Kasumi-1 (cell line): Measurements from ENCODE around the gene ADGB.
"Not testable (repeated sequence)": the region's sequence is repeated elsewhere in the genome, so short reads cannot be mapped to it uniquely, and the experiment has no call there.

Experiments
- DNase-seq, 2 experiments: peaks; one replicate each; lab custom pipeline; 2025; lab: John Stamatoyannopoulos, UW

ADGB gene

DNA sequence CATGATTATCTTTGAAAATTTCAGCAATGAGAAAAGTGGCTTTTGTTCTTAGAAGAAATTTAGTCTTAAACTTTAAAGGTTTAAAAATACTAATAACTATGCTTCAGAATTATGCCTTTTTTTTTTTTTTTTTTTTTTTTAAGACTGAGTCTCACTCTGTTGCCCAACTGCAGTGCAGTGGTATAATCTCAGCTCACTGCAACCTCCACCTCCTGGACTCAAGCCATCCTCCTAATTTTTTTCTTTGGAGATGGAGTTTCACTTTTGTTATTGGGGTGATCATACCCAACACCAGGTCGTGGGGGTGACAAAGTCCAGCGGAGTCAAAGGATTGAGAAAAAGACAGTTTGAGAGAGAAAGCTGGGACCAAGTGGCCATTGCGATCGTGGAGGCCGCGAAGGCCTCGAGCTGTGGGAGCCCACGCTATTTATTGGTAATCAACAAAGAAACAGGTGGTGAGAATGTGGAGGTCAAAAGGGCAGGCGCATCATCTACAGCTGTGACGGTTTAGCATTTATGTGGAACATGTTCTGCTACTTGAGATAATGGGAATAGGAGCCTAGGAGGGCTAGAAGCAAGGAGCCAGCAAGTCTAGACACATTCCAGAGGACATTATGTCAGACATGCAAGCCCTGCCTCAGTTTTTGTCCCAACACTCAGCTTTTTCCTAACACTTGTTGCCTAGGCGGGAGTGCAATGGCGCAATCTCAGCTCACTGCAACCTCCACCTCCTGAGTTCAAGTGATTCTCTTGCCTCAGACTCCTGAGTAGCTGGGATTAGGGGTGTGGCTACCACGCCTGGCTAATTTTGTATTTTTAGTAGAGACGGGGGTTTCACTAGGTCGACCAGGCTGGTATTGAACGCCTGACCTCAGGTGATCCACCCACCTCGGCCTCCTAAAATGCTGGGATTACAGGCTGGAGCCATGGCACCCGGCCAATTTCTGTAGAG lies 217.0 kb downstream of the ADGB start:
- DNase-seq, result not testable (repeated sequence)

DNA sequence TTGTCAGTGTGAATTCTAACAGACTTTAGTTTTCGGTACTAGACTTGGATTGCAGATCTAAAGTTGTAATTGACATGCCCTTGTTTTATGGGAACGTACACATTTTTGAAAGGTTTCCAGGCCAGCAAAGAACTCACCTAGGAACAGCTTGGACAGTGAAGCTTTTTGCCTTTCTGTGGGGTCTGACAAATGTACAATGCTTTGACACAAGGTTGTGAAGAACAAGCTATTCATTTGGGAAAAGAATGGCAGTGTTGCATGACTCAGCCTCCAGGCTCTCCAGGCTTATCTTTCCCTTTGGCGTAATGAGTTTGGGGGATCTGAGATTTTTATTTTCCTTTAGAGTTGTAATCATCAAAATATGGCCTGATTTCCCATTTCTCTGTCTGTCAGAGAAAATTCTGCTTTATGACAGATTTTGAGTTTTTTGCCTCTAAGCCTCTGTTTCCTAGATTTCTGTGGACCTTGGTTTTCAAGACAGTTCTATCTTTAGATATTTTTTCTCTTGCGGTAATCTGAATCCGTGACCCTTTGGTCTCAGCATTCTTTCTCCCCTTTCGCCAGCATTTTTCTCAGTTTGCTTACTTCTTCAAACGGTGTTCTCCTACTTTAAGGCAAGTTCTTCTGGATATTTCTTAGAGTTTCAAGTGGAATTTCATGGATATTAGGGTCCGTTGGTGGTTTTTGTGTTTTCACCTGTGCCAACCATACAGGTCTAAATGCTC lies 221.0 kb downstream of the ADGB start:
- DNase-seq, result no peak

DNA sequence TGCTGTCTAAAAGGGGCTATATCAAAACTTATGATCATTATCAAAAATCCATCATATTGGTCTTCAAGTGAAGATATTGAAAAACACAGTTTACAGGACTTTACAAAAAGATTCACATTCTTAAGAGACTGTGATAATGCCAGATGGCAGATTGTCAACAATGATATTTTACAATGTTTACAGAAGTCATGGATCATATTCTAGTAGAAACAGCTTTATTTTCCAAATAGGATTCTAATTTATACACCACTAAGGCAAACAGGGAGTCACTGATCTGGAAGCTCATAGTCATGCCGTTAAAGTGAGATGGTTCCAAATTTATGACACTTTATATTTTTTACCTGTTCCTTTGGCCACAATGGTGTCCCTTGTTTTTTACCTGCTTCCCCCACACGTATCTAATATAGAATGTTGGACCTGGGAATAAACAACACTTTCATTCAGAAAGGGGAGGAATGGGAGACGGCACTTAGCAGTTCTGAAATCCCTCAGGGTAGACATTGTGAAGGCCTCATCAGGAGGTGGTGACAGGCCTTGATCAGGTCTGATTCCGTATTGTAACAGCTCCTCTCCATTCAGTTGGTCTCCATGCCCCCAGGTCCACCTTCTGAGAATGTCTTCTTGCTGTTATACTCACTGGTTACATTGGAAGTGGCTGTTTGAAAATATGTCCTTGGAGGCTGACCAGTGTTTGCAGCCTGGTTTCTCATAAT lies 228.6 kb downstream of the ADGB start:
- no peak for DNase-seq

DNA sequence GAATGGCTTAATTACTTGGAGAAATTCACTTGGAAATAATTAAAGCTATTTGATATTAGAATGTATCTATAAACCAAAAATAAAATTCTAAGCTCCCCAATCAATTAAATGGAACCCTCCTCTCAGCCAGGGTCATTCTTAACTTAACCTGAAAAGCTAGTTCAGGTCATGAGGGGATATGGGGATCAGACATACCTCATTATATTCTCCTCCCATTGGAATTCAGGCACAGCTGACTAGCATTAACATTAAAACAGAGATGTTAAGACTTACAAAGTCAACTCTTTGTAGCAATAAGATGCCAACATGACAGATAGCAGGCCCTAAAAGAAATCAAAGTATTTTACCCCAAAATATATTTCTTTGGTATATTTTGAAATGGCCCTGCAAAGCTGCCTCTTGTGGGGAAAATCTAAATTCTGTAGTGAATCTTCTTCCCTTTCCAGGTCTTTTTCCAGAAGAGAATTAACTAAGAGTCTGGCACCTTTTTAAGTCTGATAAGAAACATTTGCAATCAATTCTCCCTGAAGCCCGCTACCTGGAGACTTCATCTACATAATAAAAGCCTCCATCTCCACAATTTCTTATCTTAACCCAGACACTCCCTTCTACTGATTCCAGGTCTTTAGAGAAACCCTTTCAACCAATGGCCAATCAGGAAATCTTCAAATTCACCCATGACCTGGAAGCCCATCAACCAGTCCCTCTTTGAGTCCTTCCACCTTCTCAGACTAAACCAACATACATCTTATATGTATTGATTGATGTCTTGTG lies 231.2 kb downstream of the ADGB start:
- no peak for DNase-seq

DNA sequence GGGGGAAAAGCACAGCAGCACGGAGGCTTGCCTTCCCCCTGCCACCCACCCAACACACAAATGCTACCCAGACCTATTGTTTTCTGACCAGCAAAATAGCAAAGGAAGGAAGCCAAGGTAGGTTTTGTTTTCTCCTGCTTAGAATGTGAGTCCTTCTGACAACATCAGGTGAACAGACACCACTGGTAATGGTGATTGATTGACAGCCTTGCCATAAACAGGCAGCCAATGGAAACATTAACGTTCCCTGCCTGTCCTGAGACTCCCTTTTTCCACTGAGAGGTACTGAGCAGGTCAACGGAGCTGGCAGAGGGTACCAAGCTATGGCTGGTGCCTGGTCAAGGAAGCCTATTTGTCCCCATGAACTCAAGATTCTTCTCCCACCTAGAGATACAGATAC lies 234.4 kb downstream of the ADGB start:
- DNase-seq, result no peak

DNA sequence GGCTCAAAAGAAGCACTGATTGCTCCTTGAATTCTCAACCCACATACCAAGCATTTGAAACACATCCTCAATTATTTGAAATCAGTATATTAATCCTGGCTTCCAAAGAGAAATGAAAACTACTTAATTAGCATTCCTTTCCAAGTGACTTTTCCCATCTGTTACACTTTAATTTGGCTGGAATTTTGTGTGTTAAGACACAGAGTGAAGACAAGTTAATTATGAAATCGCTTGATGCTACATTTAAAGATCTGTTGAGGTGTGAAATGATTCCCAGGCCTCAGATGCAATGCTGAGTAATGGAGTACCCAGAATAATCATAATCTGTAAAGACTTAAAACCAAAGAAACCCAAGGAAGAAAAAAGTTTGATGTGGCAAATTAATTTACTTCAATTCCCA lies 241.4 kb downstream of the ADGB start:
- no peak for DNase-seq

DNA sequence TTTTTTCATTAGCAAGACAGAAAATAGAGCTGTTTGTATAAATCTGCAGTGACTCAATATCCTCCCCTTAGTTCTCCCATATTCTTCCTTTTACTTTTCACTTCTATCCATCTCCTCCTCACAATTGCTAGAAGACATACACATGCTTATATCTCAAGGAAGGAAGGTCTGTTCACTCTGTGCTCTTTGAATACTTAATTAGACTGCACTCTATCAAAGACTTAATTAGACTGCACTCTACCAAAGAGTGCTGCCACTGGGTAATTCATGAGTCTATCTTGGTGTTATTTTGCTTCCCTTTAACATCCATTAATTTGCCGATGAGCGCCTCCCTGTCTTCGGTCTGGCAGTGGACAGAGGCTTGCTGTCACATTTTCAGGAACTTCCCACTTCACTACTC lies 241.9 kb downstream of the ADGB start:
- no peak for DNase-seq

DNA sequence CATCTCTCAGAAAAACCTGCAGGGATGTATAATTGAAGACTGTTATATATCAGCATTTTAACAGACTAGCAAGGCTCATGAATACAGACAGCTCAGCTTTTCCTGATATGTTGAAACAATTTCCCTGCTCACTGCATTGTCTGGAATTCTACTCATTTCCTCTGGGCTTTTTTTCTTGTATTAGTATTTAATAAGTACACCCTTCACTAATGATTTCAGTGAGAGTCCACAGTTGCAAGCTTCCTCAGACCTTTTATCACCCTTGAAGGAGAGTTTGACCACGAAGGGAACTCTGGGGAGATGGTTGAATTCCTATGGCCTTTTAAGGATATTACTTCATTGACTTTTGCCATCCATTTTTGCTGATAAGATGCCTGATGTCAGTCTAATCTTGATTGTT lies 248.7 kb downstream of the ADGB start:
- DNase-seq, result no peak

DNA sequence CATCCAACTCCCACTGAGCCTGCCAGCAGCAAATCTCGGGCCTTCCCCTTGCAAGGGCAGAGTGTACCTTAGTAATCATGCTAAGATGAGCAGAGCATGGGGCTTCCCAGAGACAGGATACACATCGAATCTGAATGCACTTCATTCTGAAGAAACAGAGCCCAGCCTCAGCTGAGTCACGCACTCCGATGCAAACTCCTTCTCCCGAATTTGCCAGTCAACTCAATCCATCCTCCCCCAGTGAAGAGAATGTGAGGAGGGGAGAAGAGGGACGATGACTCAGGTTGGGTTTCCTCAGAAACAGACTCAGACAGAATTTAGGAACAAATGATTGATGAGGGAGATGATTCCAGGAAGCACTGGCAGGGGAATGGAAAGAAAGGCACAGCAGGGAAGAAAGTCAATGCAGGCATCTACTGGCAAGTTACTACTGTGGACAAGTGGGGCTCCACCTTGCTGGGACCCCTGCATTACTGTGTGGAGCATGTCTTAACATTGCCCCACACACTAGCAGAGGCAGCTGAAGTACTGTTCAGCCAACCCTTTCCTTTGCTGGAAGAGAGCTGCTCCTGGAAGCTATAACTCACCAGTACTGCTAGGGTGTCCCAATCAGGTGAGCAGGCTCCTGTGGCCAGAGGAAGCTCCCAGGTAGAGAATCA lies 251.6 kb downstream of the ADGB start:
- DNase-seq, result no peak

DNA sequence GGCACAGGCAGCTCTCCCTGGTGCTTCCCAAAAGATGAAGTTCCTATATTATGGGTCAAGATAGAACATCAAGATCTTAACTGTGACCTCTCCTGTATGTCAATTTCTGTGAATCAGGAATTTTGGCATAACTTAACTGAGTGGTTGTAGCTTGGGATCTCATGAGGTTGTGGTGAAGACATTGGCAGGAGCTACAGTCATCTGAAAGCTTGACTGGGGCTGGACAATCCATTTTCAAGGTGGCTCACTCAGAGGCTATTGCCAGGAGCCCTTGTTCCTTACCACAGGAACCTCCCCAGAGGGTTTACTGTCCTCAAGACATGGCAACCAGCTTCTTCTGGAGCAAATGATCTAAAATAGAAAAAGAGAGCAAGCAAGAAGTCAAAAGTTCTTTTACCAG lies 252.2 kb downstream of the ADGB start:
- no peak for DNase-seq

DNA sequence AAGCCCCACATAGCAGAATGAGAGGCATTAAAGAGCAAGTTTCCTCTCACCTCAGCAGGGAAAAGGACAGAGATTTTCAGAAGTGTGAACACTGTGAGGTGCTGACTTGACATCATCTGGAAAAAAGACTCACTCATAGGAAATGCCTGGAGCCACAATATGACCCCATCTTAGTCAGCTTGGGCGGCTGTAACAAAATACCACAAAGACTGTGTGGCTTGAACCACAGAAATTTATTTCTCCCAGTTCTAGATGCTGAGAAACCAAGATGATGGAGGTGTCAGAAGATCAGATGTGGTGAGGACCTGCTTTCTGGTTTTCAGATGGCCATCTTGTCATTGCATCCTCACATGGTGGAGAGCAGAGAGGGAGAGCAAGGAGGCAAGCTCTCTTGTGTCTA lies 253.1 kb downstream of the ADGB start:
- DNase-seq, result no peak

DNA sequence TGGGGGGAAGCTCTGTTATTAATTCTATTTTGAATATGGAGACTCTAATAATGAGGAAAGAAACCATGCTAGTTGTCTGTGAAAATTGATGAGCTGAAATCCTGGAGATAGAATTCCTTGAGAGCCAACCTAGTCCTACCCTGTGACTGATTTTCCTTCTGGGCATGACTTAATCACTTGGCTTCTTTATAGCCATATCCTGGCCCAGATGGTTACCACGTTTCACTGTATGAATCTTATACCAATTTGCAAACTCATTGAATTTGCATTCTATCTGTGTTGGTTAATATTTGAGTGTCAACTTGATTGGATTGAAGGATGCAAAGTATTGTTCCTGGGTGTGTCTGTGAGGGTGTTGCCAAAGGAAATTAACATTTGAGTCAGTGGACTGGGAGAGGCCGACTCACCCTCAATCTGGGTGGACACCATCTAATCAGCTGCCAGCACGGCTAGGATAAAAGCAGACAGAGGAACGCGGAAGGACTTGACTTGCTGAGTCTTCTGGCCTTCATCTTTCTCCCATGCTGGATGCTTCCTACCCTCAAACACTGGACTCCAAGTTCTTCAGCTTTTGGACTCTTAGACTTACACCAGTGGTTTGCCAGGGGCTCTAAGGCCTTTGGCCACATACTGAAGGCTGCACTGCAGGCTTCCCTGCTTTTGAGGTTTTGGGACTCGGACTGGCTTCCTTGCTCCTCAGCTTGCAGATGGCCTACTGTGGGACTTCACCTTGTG lies 255.9 kb downstream of the ADGB start:
- not testable (repeated sequence) for DNase-seq

DNA sequence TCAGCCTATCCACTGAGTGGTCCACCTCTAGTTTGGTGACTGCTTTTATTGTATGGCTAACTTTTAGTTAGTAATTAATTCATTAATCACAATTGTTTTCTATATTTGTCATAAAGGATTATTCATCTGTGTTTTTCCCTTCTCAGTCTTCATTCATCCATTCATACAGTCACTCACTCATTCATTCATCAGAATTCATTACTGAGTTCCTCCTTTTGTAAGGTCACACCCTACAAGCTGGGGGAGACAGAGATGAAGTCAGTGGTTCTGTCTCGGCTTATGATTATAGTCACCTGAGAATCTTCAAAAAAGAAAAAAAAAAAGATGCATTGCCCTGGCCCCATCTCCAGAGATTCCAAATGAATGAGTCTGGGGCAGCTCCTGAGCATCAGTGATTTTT lies 257.1 kb downstream of the ADGB start:
- no peak for DNase-seq

DNA sequence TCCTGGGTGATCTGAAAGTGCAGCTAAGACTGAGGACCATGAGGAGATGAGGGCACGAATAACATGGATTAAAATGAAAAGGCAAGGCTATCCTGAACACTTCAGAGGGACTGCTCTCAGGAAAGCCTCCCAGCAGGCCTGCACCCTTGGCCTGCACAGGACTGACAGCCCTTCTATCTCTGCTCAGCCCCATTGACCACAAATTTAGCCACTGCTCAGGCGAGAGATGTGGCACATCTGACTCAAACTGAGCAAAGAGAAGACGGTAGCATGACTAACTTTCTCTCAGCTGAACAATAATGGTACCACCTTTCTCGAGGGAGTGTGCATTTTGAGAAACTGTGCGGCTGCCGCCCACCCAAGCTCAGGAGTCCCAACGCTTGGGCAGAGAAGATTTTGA lies 257.5 kb downstream of the ADGB start:
- no peak for DNase-seq

DNA sequence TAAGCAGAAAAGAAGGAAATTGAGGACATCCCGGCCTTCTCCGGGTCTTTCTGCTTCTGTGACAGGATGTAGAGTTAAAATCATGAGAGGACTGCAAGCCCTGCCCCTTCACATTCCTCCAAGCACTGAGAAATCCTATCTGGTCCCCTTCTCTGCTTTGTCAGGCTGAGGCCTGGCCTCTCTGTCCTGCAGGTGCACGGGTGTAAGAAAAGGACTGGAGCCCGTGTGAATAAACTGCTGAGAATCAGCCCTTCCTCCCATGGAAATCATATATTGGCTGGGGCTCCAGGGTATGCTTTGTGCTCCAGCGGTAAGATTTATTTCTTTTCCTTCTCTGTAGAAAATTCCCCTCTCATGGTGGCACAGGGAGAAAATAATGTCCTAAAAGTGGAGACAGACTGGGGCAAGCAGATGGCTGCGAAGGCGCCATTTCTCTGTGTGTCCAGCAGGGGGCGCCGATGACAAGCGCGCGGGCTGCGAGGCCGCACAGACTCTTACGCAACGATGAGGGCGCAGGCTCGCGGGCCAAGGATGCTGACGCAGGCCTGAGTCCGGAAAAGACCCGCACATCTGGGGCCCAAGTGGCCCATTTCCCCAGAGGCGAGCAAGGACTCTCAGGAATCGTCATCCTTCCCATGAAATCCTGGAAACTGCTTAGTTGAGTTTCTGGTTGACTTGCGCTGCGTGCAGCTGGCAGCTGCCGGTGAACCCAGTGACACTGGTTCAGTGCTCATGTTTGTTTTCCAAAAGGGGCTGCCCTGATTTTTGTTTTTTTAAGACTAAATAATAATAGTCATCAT lies 258.6 kb downstream of the ADGB start:
- DNase-seq, result peak; percentile 72 to 74

DNA sequence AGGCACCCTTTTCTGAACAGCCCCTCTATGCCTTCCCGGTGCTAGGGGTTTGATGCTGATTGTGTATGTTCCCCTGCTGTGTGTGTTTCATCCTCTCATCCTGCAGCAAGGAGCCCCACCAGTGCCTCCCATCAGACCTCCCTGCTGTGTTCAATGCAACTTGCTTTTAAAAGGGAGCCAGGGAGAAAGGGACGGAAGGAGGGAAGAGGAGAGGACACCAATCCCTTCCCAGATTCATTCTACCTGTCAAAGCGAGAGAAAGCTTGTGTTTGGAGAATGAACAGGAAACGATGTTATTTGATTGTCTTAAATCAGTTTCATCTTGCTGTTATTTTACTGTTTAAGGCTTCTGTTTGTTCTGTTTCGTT lies 259.2 kb downstream of the ADGB start:
- no peak for DNase-seq

DNA sequence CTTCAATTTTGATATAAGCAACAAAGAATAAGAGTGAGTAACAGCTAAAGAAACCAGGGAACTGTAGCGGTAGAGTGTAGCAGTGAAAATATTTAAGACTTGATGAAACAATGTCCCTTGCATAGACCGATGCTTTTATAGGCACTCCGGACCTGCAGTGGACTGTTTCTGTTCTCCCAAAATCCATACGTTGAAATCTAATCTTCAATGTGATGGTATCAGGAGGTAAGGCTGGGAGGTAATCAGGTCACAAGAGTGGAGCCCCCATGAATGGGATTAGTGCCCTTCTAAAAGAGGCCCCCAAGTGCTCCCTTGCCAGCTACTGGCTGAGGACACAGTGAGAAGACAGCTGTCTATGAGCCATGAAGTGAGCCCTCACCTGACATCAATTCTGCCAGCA lies 260.4 kb downstream of the ADGB start:
- no peak for DNase-seq

DNA sequence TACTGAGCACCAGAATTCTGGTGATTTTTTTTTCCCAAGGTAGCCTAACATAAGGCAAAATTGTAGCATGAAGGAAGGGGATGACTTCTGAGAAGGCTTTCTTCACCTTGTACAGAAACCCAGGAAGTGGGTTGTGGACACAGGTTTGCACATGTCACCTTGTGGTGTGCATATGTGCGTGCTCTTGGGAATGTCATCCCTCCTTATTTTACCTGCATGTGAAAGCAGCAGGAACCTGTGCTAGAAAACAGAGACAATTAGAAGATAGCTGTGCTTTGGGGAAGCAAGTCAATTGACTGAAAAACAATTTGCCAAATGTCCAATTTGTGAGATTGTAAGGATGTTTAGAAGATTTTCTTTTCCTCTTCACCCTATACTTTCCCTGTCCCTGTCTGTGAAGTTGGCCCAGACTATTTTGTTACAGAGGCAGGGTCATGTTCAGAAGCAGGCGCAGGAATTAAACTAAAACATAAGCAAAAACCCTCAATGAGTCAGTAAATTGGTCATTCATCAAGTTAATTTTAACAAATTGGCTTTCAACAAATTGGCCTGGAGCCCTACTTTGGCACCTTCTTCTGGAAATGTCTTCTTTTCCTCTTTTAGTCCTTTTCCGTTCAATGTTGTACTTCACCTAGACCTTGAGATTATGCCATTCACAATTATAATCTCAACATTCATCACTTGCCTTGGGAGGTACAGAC lies 261.2 kb downstream of the ADGB start:
- no peak for DNase-seq

DNA sequence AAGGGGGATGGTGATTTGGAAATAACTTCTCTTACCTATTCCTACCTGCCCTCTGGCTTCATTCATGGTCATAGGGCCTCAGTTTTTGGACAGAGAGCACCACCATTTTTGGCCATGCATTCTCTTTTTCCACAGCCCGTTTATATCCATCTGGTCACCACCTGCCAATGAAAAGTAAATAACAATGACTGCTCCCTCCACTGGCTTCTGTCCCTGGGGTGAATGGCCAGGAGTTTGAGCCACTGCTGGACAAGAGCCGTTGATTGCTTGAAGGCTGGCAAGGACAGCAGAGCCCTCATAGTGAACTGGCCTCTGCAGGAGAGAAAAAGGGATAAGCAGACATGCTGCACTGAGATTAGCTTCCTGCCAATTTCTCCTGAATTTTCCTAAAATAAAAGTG lies 261.8 kb downstream of the ADGB start:
- DNase-seq, result no peak
